Activated CD8-positive, alpha-beta memory T cell treated with anti-CD3 and anti-CD28 coated beads for 24 hours (primary cell): ENCODE measurements around the gene TGM6.

Experiments
- DNase-seq: peaks from one replicate; pipeline ENCODE4 v3.0.0-alpha.2; 2020

Gene TGM6

GRCh38 chr20:2365091-2365490 is 15.6 kb upstream of the TGM6 start:
- no peak for DNase-seq

DNA sequence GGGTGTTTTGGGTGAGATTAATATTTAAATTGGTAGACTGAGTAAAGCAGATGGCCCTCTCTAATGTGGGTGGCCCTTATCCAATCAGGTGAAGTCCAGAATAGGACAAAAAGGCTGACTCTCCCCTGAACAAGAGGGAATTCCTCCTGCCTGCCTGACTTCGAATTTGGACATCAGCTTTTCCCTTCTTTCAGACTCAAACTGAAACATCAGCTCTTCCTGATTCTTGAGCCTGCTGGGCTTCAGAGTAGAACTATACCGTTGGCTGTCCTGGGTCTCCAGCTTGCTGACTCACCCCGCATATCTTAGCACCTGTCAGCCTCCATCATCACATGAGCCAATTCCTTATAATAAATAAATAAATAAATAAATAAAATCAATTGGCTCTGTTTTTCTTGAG is 15.0 kb upstream of the TGM6 start:
- no peak for DNase-seq

DNA sequence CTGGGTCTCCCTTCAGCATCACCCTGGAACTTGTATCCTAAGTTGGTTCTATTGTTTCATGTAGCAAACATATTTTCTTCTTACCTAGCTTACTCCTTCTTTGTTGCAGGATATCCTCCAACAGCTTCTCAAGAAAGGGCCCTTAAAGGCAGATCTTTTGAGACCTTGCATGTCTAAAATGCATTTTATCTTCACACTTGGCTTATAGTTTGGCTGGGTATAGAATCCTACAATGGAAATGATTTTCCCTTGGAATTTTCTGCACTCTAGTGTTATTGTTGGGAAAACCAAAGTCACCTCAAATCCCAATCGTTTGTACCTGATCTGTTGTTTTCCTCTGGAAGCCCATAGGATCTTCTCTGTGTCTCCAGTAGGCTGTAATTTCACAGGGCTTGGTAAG is 12.1 kb upstream of the TGM6 start:
- no peak for DNase-seq

DNA sequence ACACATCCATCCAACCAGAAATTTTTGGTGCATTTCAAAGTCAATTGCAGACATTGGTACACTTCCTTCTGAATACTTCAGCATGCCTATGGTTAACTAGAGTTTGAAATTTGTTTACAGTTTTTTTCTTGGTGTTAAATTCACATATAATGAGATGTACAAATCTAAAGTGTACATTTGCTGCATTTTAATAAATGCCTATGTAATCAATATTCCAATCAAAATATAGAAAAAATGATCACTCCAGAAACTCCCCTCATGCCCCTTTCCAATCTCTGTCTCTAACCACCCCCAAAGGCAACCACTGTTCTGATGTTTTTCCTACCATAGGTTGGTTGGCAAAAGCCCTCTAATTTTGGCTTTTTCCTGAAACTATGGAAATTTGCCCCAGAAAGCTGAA is 7.6 kb upstream of the TGM6 start:
- DNase-seq = no peak

DNA sequence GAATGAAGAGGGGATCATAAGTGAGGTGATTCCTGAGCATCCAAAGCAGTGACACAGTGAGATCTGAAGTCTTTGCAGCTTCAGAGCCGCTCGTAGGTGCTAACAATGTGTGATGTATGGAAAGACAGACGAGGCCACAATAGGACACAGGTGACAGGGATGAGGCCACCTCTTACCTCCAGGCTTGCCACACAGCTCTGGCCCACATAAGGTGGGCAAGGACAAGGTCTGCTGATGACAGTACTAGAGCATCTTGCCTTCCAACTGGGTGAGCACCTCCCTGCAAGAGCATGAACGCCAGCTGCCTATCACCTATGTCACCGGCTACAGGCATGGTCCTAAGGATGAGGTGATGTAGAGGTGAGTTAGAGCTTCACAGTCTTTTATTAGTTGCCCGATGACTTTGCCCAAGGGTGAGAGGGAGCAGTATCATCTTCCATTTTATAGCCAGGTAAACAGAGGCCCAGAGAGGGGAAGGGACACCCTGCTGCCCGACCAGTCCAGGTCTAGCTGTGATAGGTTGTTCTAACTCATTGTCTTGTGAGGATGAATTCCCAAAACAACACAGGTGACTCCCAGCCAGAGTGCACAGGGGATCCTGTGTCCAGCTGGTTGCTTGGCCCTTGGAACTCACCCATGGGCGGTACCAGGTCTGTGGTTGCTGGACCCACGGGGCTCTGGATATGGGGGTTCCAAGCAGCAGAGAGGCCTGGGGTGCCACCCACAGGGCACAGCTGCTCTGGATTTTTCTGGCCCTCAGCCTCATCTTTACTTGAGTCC is 6.2 kb upstream of the TGM6 start:
- DNase-seq = peak; percentile 48

DNA sequence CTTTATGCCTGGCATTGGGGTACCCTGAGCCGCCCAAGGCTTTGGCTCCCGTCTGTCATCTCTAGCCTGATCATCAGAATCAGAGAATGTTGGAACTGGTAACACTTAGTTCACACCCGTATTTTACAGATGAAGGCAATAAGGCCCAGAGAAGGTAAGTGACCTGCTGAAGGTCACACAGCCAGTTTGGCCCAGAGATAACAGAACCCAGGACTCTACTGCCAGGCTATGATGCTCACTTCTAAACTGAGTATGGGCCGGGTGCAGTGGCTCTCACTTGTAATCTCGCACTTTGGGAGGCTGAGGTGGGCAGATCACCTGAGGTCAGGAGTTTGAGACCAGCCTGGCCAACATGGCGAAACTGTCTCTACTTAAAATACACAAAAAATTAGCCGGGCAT is 1.8 kb upstream of the TGM6 start:
- no peak for DNase-seq

- DNase-seq = no peak
These were observed 1.0 kb upstream of the TGM6 start for GRCh38 chr20:2379511-2380229.

DNA sequence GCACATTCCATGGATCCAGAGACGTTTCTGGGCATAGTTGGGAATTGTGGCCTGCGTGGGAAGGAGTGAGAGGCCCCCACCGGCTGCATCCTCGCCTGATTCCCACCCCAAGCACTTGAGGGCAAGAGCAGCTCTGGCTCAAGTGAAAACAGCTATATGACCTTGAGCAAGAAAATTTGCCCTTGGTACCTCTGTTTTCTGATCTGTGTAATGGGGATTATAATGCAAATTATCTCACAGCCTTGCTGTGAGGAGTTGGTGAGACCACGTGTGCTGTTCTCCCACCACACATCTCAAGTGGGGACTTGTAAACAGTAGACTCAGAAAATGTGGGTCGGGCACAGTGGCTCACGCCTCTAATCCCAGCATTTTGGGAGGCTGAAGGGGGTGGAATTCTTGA is 602 bp downstream of the TGM6 start:
- DNase-seq = no peak

DNA sequence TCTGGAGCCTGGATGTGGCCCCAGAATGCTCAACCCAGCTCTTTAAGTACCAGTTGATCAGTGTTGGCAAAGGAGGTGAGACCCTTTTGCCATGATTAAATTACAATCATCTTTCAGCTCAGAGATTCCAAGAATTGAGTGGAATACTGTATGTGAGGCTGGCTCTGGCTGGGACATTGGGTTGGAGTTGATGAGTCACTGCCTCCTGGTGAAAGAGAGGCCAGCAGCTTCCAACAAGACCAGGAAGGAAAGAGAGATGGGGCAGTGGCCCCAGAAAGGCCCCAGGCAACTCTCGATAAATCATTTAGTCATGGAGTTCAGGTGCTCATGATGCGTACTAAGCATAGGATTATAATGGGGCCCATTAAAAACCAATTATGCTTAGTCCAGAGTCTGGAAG is 2.1 kb downstream of the TGM6 start:
- DNase-seq = no peak

GRCh38 chr20:2385026-2385425 is 4.3 kb downstream of the TGM6 start:
- DNase-seq = no peak

- no peak for DNase-seq
These were observed 4.8 kb downstream of the TGM6 start for GRCh38 chr20:2385496-2385895.

- no peak for DNase-seq
These were observed 5.9 kb downstream of the TGM6 start for GRCh38 chr20:2386516-2387179.

GRCh38 chr20:2387180-2387577 is 6.5 kb downstream of the TGM6 start:
- peak; percentile 77 for DNase-seq

DNA sequence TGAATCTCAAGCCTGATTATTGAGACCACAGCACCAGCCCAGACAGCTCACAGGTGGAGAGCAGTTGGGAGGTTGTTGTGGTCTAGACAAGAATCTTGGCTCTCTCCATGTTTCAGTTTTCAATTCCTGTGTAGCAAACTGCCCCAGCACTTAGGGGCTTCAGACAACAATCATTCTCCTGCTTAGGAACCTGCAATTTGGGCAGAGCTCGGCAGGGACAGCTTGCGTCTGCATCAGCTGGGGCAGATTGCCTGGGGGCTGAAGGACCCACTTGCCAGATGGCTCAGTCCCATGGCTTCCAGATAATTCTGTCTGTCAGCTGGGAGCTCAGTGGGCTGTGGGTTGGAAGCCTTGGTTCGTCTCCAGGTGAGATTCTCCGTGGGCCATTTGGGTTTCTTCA is 6.9 kb downstream of the TGM6 start:
- no peak for DNase-seq

DNA sequence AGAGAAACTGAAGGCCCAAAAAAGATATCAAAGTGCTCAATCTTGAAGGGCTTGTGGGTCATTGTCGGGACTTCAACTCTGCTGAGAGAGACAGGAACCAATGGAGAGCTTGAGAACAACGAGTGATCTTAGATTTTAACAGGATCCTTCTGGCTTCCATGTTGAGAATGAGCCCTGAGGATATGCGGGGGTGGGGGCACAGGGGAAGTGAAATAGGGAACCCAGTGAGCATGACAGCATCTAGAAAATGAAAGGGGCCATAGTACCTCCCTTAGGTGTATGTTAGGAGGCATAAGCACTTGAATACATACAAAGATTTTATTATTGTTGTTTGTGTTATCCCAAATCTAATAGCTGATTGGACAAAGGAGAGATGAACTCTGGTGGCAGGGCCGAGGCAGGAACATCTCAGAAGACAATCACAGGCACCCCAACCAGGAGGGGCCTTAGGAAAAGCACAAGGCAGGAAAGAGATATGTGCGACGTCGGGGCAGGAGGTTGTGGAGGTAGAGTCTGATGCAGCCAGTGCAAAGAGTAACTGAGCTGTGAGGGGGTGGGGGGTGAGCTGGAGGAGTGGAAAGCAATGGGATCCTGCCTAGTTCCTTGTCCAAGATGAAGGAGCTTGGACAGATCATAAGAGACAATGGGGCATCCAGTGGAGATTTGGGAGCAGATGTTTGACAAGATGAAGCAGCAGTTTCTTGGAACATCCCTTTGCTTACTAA is 10.4 kb downstream of the TGM6 start:
- DNase-seq = no peak

DNA sequence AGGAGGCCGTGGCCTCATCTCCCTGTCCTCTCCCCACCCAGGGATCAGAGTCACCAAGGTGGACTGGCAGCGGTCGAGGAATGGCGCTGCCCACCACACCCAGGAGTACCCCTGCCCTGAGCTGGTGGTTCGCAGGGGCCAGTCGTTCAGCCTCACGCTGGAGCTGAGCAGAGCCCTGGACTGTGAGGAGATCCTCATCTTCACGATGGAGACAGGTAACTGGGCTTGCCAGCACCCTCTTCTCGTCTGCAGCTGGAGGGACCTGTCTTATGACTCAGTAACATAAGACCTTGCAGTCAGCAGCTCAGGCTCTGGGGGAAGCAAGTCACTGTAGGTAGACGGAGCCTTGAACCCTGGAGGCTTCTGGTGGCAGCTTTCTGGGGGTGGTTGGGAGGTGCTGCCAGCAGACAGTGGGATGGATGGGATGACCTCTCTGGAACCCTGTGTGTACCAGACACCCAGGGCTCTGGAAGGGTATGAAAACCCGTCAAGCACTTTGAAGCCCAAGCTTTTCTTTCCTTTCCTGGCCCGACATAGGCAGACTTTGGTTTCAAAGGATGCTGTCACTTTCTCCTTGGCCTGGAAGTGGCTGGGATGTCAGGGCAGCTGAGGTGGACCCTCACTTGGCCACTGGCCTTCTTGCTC is 13.8 kb downstream of the TGM6 start:
- DNase-seq = no peak

DNA sequence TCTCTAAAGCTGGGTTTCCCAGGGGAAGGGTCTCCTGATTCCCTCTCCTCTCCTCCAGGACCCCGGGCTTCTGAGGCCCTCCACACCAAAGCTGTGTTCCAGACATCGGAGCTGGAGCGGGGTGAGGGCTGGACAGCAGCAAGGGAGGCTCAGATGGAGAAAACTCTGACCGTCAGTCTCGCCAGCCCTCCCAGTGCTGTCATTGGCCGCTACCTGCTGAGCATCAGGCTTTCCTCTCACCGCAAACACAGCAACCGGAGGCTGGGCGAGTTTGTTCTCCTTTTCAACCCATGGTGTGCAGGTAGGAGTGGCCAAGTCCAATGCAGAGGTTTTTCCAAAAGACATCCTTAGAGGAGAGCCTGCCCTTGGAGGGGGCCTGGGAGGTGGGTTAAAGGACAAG is 14.4 kb downstream of the TGM6 start:
- DNase-seq = no peak

DNA sequence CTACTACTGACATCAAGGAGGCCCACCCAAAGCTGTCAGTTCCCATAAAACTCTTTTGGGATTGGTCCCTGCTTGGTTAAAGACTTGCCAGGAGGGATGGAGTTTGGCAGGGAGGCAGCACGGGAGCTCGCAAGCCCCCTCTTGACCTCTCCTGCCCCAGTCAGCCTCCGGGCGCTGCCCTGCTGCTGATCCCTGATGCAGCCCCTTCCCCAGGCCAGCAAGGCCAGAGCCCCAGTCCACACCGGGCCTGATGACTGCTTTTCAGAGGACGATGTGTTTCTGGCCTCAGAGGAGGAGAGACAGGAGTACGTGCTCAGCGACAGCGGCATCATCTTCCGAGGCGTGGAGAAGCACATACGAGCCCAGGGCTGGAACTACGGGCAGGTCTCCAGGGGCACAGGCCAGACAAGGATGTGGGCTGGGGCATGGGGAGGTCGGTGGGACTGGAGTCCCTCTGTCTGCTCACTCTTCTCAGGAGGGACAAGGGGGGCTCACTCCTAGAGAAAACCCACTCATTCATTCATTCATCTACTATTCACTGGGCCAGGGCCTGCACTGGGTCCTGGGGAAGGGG is 15.6 kb downstream of the TGM6 start:
- DNase-seq = no peak

- no peak for DNase-seq
These were observed 16.4 kb downstream of the TGM6 start for GRCh38 chr20:2397091-2397490.

- DNase-seq = no peak
These were observed 17.0 kb downstream of the TGM6 start for GRCh38 chr20:2397595-2398145.

DNA sequence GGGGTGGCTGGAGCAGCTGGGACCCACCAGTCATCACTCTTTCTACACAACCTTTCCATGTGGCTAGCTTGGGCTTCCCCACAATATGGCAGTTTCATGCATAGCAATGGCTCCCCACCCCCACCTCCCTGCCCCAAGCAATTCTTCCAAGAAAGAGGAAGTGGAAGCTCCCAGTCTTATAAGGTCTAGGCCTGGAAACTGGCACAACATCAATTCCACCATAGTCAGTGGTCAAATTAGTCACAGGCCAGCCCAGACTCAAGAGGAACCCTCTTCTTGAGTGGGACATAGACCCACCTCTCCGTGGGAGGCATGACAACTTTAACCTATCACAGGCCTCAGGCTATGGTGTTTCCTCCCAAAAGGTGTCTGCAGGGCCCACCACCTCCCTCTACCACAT is 17.7 kb downstream of the TGM6 start:
- no peak for DNase-seq

GRCh38 chr20:2399390-2399789 is 18.7 kb downstream of the TGM6 start:
- no peak for DNase-seq
